Mucosa of stomach (tissue), 1 donor: ENCODE results near the gene SLC38A10.

Experiments used
- H3K27me3 ChIP-seq: one replicate; pipeline ENCODE4 v1.7.0; 2013; ENCODE audit warnings: mild to moderate bottlenecking, low read length; ENCODE audit not compliant: control insufficient read depth, insufficient read depth
- H3K36me3 ChIP-seq: one replicate; pipeline ENCODE4 v1.7.0; 2013; ENCODE audit warnings: low read length; ENCODE audit not compliant: control insufficient read depth, insufficient read depth
- H3K4me1 ChIP-seq: one replicate; pipeline ENCODE4 v1.7.0; 2013; ENCODE audit warnings: mild to moderate bottlenecking, low read length; ENCODE audit not compliant: control insufficient read depth, insufficient read depth
- H3K4me3 ChIP-seq: one replicate; pipeline ENCODE4 v1.7.0; 2013; ENCODE audit warnings: low read length
- H3K9ac ChIP-seq: one replicate; pipeline ENCODE4 v1.7.0; 2013; ENCODE audit warnings: mild to moderate bottlenecking, low read length, moderate library complexity
- H3K9me3 ChIP-seq: one replicate; pipeline ENCODE4 v1.7.0; 2013; ENCODE audit warnings: mild to moderate bottlenecking, low read length, moderate library complexity; ENCODE audit not compliant: control insufficient read depth
- donor health status: Pancreatic carcinoma.

SLC38A10 gene

GRCh38 chr17:81249223-81250040 lies 45.7 kb downstream of the SLC38A10 start:
- Histone ChIP-seq H3K27me3 (no peaks in the 10 kb centered on the region), H3K9me3 (no peaks in the 10 kb centered on the region), H3K4me3 (no peak overlapping the region), H3K9ac (no peak overlapping the region), H3K36me3 (peaks cover 6% of the 10 kb centered on the region), H3K4me1 (no peaks in the 10 kb centered on the region)

GRCh38 chr17:81248649-81249048 lies 46.5 kb downstream of the SLC38A10 start:
- Histone ChIP-seq H3K9ac (no peak overlapping the region), H3K9me3 (no peaks in the 10 kb centered on the region), H3K36me3 (peaks cover 6% of the 10 kb centered on the region), H3K27me3 (no peaks in the 10 kb centered on the region), H3K4me3 (no peak overlapping the region), H3K4me1 (no peaks in the 10 kb centered on the region)

GRCh38 chr17:81247339-81247990 lies 47.6 kb downstream of the SLC38A10 start:
- Histone ChIP-seq H3K27me3 (no peaks in the 10 kb centered on the region), H3K4me3 (no peak overlapping the region), H3K4me1 (no peaks in the 10 kb centered on the region), H3K36me3 (peaks cover 6% of the 10 kb centered on the region), H3K9me3 (no peaks in the 10 kb centered on the region), H3K9ac (no peak overlapping the region)

- Histone ChIP-seq H3K4me1 (peaks cover 3% of the 10 kb centered on the region), H3K27me3 (no peaks in the 10 kb centered on the region), H3K36me3 (peaks cover 6% of the 10 kb centered on the region), H3K9me3 (no peaks in the 10 kb centered on the region), H3K4me3 (no peak overlapping the region), H3K9ac (no peak overlapping the region)
Measured at GRCh38 chr17:81246679-81247338, 48.3 kb downstream of the SLC38A10 start.

GRCh38 chr17:81246343-81246670 lies 48.8 kb downstream of the SLC38A10 start:
- H3K4me3 ChIP-seq = no peak overlapping the region
- peaks cover 3% of the 10 kb centered on the region for H3K4me1 ChIP-seq
- no peaks in the 10 kb centered on the region for H3K27me3 ChIP-seq
- H3K9me3 ChIP-seq = no peaks in the 10 kb centered on the region
- H3K36me3 ChIP-seq = peaks cover 6% of the 10 kb centered on the region
- H3K9ac ChIP-seq = no peak overlapping the region

GRCh38 chr17:81245665-81246342 lies 49.3 kb downstream of the SLC38A10 start:
- H3K36me3 ChIP-seq = peaks cover 6% of the 10 kb centered on the region
- peaks cover 3% of the 10 kb centered on the region for H3K4me1 ChIP-seq
- no peak overlapping the region for H3K4me3 ChIP-seq
- H3K27me3 ChIP-seq = no peaks in the 10 kb centered on the region
- H3K9ac ChIP-seq = no peak overlapping the region
- no peaks in the 10 kb centered on the region for H3K9me3 ChIP-seq

GRCh38 chr17:81245024-81245664 lies 50.0 kb downstream of the SLC38A10 start:
- Histone ChIP-seq H3K36me3 (peaks cover 6% of the 10 kb centered on the region), H3K27me3 (no peaks in the 10 kb centered on the region), H3K9ac (no peak overlapping the region), H3K9me3 (no peaks in the 10 kb centered on the region), H3K4me1 (peaks cover 5% of the 10 kb centered on the region), H3K4me3 (no peak overlapping the region)

GRCh38 chr17:81244358-81245023 lies 50.6 kb downstream of the SLC38A10 start:
- no peaks in the 10 kb centered on the region for H3K27me3 ChIP-seq
- H3K9me3 ChIP-seq = no peaks in the 10 kb centered on the region
- H3K36me3 ChIP-seq = peaks cover 3% of the 10 kb centered on the region
- H3K4me3 ChIP-seq = no peak overlapping the region
- H3K9ac ChIP-seq = no peak overlapping the region
- peaks cover 10% of the 10 kb centered on the region for H3K4me1 ChIP-seq

- Histone ChIP-seq H3K9ac (no peak overlapping the region), H3K27me3 (no peaks in the 10 kb centered on the region), H3K9me3 (no peaks in the 10 kb centered on the region), H3K4me3 (no peak overlapping the region), H3K36me3 (no peaks in the 10 kb centered on the region), H3K4me1 (peaks cover 10% of the 10 kb centered on the region)
Measured at GRCh38 chr17:81243333-81243664, 51.8 kb downstream of the SLC38A10 start.

- H3K4me3 ChIP-seq = no peak overlapping the region
- H3K4me1 ChIP-seq = peaks cover 15% of the 10 kb centered on the region
- no peaks in the 10 kb centered on the region for H3K9me3 ChIP-seq
- H3K27me3 ChIP-seq = no peaks in the 10 kb centered on the region
- no peaks in the 10 kb centered on the region for H3K36me3 ChIP-seq
- no peak overlapping the region for H3K9ac ChIP-seq
Measured at GRCh38 chr17:81242421-81243332, 52.4 kb downstream of the SLC38A10 start.
